ENCODE data around the gene CBX5. TPM values are rescaled to one million over a fixed set of nuclear protein-coding genes. Genes with fewer than 3 reads are reported as not detected.

The CBX5 gene
- total and polyA plus RNA-seq, 9 donors, result 14.3 to 119 (median 94.1) TPM

DNA sequence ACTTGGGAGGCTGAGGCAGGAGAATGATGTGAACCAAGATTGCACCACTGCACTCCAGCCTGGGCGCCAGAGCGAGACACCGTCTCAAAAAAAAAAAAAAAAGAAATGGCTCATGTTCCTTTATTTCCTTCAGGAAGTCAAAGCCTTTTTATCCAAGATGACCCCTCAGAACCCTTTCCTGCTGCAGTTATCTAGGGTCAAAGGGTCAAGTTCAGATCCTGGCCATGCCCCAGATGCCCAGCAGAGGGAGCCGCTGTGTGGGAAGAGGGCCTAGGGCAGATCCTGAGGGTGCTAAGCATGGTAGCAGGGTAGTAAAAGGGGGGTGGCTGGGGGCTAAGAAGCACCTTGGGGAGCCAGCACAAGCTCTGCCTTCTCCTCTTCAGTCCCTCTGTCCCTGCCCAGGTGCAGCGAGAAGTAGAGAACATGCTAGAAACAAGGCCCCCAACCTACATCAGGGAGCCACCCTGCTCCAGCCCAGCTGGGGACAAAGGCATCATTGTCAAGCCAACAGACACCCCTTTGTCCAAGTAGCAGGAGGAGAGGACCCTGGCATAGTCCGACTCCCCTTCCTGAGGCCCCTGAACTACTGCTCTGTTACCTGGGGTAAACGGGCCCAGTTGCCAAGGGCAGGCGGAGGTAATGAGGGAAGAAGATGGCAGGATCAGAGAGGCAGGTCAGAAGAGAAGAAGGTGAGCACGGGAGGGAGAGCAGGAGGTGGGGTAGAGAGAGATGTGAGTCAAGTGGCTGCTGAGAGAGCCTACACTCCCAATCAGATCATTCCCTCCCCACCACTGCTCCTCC, 14.4 kb upstream of the CBX5 start:
- no peak overlapping the region for H3K27ac ChIP-seq
- no peaks in the 10 kb centered on the region for H3K9me3 ChIP-seq
- no peak for TF ChIP-seq EP300 (IDR thresholded peaks at IDR 0.05)
- TF ChIP-seq POLR2A (IDR thresholded peaks at IDR 0.05), result no peak
- TF ChIP-seq, protein P1, sequence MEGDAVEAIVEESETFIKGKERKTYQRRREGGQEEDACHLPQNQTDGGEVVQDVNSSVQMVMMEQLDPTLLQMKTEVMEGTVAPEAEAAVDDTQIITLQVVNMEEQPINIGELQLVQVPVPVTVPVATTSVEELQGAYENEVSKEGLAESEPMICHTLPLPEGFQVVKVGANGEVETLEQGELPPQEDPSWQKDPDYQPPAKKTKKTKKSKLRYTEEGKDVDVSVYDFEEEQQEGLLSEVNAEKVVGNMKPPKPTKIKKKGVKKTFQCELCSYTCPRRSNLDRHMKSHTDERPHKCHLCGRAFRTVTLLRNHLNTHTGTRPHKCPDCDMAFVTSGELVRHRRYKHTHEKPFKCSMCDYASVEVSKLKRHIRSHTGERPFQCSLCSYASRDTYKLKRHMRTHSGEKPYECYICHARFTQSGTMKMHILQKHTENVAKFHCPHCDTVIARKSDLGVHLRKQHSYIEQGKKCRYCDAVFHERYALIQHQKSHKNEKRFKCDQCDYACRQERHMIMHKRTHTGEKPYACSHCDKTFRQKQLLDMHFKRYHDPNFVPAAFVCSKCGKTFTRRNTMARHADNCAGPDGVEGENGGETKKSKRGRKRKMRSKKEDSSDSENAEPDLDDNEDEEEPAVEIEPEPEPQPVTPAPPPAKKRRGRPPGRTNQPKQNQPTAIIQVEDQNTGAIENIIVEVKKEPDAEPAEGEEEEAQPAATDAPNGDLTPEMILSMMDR (IDR thresholded peaks at IDR 0.05), result peak in 1 of 3 donors; percentile 20
- H3K27me3 ChIP-seq, result no peaks in the 10 kb centered on the region
- no peak overlapping the region for H3K4me3 ChIP-seq
- WGBS, 3 donors, result 79 to 82% (median 81%) methylated on average over 9 of the region's 9 CpGs
- DNase-seq, result peak in 1 of 5 donors; percentile 28
- intact Hi-C loops (cut with DNase I), result no loop called here
- H3K4me1 ChIP-seq (ENCODE audit: insufficient read depth), result no peaks in the 10 kb centered on the region
- no peaks in the 10 kb centered on the region for H3K36me3 ChIP-seq

DNA sequence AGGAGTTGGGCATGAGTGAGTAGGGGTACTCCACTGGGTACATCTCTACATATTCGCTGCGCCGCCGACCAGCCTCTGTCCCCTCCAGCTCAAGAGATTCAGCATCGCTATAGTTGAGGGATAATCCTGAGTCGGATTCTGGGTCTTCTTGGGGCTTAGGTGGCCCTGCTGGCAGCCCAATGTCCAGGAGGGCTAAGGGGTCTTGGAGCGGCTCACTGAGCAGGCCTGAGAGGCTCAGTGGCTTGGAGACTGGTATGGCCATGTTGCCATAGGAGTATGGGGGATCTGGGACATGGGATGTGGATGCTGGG, 13.0 kb upstream of the CBX5 start:
- Histone ChIP-seq H3K27me3 (no peaks in the 10 kb centered on the region), H3K4me1 (ENCODE audit: insufficient read depth) (no peaks in the 10 kb centered on the region), H3K36me3 (no peaks in the 10 kb centered on the region), H3K4me3 (no peak overlapping the region), H3K27ac (no peak overlapping the region), H3K9me3 (no peaks in the 10 kb centered on the region)
- no peak for DNase-seq
- TF ChIP-seq POLR2A (IDR thresholded peaks at IDR 0.05), result no peak
- intact Hi-C loops (cut with DNase I), result no loop called here
- 95 to 98% (median 98%) methylated on average over 7 of the region's 7 CpGs for WGBS, 3 donors

DNA sequence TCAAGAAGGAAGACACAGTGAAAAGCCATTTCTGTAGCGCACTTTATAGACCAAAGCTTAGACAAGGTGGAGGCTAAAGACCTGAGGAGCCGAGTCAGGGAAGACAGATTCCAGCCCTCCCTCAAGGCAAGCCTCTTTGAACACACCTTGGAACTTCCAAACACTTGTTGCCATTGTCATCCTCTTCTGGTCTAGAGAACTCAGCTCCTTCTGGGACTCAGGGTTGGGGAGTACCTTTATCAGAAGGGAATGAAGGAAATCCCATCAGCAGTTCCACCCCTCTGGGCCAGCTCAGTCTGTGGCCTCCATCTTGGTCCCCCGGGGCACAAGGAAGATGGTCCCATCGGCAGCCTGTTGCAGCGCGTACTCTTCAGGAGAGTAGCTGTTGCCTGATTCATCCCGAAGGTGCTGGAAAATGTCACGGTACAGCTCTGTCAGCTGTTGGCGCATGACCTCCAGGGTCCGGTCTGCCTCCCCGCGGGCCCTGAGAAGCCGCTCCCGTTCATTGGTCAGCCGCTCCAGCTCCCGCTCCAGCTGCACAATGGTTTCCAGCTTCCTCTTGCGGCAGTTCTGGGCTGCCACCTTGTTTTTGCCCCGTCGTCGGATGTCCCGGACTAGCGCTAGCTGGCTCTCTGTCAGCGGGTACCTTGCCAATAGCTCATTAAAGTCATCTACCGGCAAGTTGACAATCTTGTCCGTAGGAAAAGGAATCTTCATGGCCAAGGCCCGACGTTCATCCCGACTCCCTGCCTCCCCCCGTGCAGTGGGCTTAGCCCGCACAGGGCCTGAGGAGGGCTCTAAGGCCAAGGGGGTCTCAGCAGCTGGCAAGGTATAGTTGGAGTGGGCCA, 12.4 kb upstream of the CBX5 start:
- TF ChIP-seq EP300 (IDR thresholded peaks at IDR 0.05), result no peak
- TF ChIP-seq, protein P1 (IDR thresholded peaks at IDR 0.05), result no peak
- intact Hi-C loops (cut with DNase I), result no loop called here
- Histone ChIP-seq H3K4me3 (no peak overlapping the region), H3K4me1 (ENCODE audit: insufficient read depth) (no peaks in the 10 kb centered on the region), H3K36me3 (no peaks in the 10 kb centered on the region), H3K27me3 (no peaks in the 10 kb centered on the region), H3K9me3 (no peaks in the 10 kb centered on the region), H3K27ac (no peak overlapping the region)
- no peak for DNase-seq
- WGBS, 3 donors, result 92 to 94% (median 93%) methylated on average over 30 of the region's 30 CpGs

DNA sequence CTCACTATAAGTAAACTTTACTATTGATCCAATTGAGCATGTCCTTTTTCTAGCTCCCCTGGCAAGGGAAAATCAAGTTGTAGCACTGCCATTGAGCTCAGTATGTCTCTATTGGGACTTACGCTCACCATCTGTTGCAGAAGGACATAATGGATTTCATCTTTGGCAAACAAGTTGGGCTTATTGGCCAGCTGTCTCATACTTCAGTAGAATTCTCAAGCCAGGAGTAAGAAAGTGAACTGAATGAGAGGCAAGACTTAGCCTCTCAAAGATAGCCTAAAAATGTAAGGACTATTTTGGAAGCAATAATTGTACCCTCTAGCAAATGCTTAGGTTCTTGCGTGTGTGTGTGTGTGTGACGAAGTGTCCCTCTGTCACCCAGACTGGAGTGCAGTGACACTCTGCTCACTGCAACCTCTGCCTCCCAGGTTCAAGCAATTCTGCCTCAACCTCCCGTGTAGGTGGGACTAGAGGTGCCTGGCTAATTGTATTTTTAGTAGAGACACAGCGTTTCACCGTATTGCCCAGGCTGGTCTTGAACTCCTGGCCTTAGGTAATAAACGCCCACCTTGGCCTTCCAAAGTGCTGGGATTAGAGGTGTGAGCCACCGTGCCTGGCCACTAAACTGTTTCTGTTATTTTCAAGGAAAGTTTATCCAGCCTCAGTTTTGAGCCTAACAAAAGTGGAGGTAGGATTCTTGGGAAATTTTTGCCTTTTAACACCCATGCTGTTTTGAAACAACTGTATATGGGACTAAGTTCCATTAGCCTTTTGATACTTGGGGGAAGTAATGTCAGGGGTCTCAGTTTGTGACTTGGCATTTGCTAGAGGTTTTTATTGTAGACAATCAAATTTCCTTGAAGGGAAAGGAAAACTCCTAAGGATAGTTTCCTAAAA, 7.6 kb upstream of the CBX5 start:
- no peak for DNase-seq
- Histone ChIP-seq H3K27me3 (no peaks in the 10 kb centered on the region), H3K4me1 (ENCODE audit: insufficient read depth) (peaks cover 2% of the 10 kb centered on the region), H3K27ac (no peak overlapping the region), H3K4me3 (no peak overlapping the region), H3K36me3 (no peaks in the 10 kb centered on the region), H3K9me3 (no peaks in the 10 kb centered on the region)
- TF ChIP-seq, protein P1 (IDR thresholded peaks at IDR 0.05), result no peak
- TF ChIP-seq EP300 (IDR thresholded peaks at IDR 0.05) (no peak), POLR2A (IDR thresholded peaks at IDR 0.05) (no peak)
- intact Hi-C loops (cut with DNase I), result loop anchor here in 1 of 4 donors (10.0 kb wide), 2 partner anchors 63 to 67 kb away; no protein-coding TSS in a partner anchor
- WGBS, 3 donors, result 50 to 62% (median 54%) methylated on average over 8 of the region's 8 CpGs

Data from ovary (tissue), 9 donors.